HG03175 (cell line): ENCODE data around the gene IFNG.

ENCODE experiments used
- ATAC-seq: cut with Tn5 transposase; IDR thresholded peaks from one replicate; pipeline ENCODE4 v1.9.1; 2021; ENCODE audit warnings: mild to moderate bottlenecking, moderate library complexity; ENCODE audit not compliant: unreplicated experiment

Gene IFNG

DNA sequence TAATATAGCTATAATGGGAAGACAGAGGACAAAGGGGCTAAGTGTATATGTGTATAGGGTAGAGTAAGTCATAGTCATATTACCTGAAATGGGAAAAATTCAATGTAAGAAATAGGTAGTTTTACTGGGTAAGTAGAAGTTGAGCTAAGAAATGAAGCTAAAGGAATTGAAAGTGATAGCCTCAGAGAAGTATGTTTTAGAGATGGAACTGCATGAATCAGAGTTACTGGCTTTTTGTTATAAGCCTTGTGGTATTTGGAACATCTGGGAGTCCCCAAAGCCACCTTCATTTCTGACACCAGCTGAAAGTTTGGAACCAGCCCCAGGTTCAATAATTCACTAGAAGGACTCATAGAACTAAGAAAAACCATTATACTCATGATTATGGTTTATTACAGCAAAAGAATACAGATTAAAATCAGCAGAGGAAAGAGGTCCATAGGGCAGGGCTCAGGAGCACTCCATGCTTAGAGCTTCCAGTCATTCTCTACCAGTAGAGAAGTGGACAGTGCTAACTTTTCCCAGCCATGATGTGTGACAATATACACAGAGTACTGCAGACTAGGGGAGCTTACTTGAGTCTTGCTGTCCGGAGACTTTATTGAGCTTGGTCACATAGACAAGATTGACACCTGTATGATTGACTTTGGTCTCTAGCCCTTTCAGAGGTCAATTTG lies 9.8 kb upstream of the IFNG start:
- ATAC-seq, result no peak

DNA sequence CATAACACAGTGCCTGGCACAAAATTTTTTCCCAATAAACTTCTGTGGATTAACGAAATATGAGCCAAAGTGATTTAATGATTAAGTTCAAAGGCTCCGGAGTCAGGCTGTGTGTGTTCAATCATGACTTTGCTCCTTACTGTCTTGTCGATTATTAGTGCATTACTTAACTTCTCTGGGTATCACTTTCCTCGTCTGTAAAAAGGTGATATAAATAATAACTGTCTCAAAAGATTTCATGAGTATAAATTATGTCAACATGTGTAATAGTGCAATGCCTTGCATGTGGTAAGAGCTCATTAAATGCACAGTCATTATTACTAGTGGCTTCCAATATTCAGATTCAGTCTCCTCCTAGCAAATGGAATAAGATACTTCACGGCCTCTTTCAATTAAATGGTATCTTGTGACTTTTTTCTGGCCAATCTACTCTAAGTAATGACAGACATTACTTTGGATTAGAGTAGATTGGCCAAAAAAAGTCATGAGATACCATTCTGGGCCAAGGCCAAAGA lies 6.8 kb upstream of the IFNG start:
- no peak for ATAC-seq

DNA sequence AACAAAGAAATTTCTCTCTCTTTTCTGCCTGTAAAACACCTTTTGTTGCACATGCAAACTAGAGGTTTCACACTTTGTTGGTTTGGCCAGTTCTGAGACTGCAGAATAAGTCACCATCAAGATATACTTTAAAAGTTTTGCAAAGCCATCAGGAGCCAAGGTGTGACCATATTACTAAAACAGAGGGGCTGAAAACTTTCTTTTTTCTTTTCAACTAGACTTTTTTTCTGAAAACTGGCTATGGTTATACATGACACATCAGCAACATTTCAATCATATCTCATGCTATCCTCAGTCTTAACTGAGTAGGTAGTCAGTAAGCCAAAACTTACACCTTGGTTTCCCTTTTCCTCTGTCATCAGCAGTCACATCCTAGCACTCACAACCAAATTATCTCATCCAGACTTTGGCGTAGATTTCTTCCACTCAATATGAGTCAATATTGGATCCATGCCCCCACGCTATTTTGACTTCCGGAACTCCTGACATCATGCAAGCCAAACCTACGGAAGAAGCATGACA lies 4.1 kb upstream of the IFNG start:
- peak; percentile 74 for ATAC-seq

- no peak for ATAC-seq
These were observed 2.8 kb upstream of the IFNG start for GRCh38 chr12:68162374-68162773.

GRCh38 chr12:68158432-68158831 lies 1.1 kb downstream of the IFNG start:
- no peak for ATAC-seq

DNA sequence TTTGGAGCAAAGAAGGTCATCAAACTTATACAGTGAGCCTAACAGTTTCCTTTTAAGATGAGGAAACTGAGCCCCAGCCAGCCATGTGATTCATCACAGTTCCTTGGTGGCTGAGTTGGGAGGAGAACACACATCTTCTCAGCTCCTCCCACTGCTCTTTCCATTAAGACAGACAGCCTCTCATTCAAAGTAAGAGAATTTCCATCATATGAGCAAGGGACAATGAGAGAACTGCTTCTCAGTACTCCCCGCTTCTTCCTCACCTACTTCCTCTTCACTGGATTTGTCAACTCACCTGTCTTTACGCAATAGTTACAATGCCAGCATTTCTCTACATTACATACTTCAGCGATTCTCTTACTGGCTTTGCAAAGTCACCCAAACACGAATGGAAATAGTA lies 2.2 kb downstream of the IFNG start:
- no peak for ATAC-seq

DNA sequence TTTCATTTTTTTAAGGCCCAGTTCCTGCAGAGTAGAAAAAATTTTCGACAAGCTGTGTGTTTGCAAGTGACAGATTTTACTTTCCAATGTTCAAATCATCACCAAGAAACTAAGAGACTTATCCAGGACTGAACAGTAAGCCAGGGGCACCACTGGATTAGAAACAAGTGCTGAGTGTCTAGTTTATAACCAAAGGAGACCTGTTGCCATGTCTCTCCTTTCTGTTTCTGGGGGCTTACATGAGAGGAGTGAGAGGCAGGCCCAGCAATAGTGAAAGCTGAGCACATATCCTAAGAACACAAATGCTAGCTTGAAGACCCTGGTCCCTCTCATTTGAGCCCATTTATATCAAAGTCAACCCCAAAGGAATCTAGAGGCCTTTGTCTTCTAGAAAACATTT lies 2.9 kb downstream of the IFNG start:
- no peak for ATAC-seq

DNA sequence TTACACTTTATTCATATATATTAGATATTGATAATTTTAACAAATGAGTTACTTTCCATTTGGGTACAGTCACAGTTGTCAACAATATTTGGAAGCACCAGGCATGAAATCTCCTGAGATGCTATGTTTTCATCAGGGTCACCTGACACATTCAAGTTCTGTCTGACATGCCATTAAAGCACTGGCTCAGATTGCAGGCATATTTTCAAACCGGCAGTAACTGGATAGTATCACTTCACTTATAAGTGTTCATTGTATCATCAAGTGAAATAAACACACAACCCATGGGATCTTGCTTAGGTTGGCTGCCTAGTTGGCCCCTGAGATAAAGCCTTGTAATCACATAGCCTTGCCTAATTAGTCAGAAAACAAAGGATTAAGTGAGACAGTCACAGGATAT lies 4.8 kb downstream of the IFNG start:
- ATAC-seq, result no peak

DNA sequence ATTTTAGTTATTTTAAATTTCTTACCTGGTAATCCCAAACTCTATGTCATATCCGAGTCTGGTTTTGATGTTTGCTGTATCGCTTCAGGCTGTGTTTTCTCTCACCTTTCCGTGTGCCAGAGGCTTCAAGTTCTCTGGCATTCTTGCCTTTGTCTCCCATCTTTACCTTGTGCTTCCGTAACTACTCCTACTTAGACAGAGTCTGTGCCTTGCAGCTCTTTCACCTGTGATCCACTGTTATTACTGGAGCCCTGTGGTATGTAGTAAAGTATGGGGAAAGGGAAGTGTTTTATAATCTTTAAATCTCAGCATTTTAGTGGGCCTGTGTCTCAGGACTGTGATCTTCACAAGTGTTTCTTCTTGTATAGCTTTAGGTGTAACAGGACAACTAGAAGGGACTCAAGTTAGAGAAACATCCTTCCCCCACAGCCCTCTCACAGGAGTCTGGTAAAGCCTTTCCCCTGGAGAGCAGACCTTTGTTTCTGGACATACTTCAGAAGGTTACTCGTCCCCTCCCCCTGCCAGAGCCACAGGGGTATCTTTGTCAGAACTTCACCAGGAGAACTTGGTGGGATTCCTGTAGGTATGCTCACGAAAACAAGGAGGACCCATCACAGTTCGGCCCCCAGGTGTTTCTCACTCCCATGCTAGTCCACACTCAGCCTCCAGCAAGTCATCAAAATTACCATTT lies 11.1 kb downstream of the IFNG start:
- ATAC-seq, result no peak

GRCh38 chr12:68140556-68140955 lies 19.0 kb downstream of the IFNG start:
- no peak for ATAC-seq

DNA sequence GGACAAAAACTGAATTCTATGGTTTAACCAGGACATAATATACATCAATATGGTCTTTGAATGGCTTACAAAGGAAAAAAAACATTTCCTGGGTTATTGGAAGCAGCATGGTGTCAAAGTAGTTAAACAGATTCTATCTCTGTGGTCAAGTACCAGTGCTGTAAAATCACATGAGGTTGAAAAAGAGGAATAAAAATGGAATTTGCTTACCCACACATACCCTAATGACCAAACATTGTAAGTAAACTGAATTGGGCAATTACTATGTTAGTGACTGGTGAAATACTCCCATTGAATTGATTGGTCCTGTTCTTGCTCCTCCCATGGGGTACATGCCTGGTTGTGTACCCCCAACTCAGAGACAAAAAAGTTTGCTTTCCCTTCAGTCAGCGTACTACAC lies 19.6 kb downstream of the IFNG start:
- no peak for ATAC-seq

GRCh38 chr12:68139001-68139400 lies 20.5 kb downstream of the IFNG start:
- no peak for ATAC-seq

GRCh38 chr12:68138480-68138879 lies 21.1 kb downstream of the IFNG start:
- no peak for ATAC-seq

GRCh38 chr12:68137335-68137830 lies 22.2 kb downstream of the IFNG start:
- no peak for ATAC-seq

GRCh38 chr12:68135520-68135919 lies 24.0 kb downstream of the IFNG start:
- ATAC-seq, result no peak

DNA sequence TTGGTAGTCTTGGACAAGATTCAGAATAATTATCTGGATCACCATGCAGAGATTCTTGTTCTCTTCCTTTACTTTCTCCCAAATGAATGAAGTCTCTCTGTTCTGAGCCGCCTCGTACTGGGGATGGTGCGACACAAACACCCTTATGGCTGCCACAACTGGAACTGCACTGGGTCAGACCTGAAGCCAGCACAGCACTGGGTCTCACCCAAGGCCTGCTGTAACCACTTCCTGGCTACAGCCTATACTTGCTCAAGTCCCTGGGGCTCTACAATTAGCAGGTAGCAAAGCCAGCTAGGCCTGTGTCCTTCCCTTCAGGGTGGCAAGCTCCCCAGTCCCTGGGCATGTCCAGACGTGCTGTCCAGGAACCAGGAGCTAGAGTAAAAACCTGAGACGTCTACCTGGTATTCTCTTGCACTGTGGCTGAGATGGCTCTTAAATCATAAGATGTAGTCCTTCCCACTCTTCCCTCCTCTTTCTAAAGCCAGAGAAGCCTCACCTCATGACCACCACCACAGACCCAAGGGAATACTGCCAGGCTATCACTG lies 27.6 kb downstream of the IFNG start:
- ATAC-seq, result no peak

- ATAC-seq, result no peak
These were observed 29.6 kb downstream of the IFNG start for GRCh38 chr12:68129979-68130378.

DNA sequence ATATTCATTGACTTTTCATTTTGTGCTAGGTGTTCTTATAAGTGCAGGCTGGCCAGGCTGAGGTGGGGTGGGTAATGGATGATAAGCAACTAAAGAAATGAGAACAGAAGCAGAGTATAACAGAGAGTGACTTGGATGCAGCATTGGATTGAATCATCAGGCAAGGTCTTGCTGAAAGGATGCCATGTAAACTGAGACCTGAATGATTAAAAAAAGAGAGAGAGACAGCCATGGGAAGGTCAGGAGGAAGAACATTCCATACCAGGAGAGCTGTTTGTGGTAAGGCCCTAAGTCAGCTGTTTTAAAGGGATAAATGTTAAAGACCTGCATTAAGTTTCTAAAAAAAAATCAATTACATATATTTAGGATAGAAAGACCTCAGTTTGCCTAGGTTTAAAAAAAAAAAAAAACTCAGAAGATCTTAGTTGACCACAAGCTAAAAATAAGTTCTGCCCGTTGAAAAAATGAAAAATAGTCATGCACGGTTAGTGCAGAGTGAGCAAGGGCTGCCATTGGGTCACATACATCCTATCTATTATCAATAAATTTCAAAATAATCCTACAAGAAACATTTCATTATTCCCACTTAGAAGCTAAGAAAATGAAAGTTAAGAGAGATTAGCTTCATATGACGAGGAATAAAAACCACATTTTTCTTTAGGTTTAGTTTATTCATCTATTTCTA lies 37.2 kb downstream of the IFNG start:
- ATAC-seq, result no peak

DNA sequence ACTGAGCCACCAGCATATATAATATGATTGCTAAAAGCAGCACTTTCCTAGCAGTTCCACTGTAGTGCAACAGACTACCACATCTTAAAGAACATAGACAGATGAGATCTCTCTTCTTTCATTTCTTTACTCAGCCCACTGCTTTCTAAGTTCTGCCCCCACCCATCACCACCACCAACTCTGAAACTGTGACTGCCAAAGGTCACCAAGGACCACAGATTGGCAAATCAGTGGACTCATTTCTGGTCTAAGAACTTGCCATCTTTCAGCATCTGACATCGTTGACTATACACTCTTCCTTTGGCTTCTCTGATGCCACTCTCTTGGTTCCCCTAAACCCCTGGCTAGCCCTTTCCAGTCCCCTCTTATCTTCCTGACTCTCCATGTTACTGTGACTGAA lies 38.4 kb downstream of the IFNG start:
- no peak for ATAC-seq

DNA sequence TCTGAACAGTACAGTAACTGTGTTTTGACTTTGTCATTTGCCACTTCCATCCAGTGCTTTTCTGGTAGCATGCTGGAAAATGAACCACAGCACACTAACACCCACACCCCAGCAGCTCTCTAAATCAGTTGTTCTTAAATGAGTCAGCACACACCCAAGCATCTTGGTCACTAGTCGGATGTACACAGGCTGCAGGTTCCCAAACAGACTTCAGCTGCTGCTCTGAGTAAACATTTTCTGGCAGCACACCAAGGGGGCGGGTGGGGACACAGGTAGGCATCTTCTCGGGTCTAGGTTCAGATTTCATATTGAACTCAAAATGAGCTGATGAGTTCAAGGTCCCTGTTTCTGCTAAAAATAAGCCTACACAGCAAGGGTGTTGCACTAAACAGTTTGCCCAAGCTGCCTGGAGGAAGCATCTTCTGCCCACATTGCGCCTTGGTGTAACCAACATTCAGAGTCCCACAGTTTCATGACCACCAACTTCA lies 39.8 kb downstream of the IFNG start:
- peak; percentile 95 for ATAC-seq

GRCh38 chr12:68119250-68119649 lies 40.3 kb downstream of the IFNG start:
- peak; percentile 76 for ATAC-seq
